GM12891 (cell line): ENCODE measurements around the gene SRGAP1.

Experiments
- POLR2A ChIP-seq: IDR thresholded peaks from 2 replicates; pipeline ENCODE4 v1.6.1; 2011; ENCODE audit warnings: low read depth, low read length, control low read depth
- POLR2AphosphoS5 ChIP-seq: IDR thresholded peaks from 2 replicates; pipeline ENCODE4 v1.6.1; 2011; ENCODE audit warnings: low read depth, low read length, control low read depth
- TAF1 ChIP-seq: IDR thresholded peaks from 2 replicates; pipeline ENCODE4 v1.6.1; 2011; ENCODE audit warnings: low read depth, low read length, control low read depth

- TF ChIP-seq POLR2A (no peak), POLR2AphosphoS5 (no peak), TAF1 (no peak)
These were observed 350.0 kb downstream of the SRGAP1 start for GRCh38 chr12:64194333-64195149.
